AG08395 (cell line): ENCODE measurements around the gene SPATA13.

Experiments
- DNase-seq: peaks from one replicate; pipeline ENCODE4 v3.0.0; 2012; ENCODE audit warnings: mixed read lengths, low spot score

Gene SPATA13

GRCh38 chr13:24141333-24141910 lies 19.1 kb upstream of the SPATA13 start:
- no peak for DNase-seq

- no peak for DNase-seq
Measured at GRCh38 chr13:24142453-24142852, 18.1 kb upstream of the SPATA13 start.

GRCh38 chr13:24142886-24143285 lies 17.6 kb upstream of the SPATA13 start:
- DNase-seq: no peak

GRCh38 chr13:24145240-24145639 lies 15.3 kb upstream of the SPATA13 start:
- DNase-seq: no peak

GRCh38 chr13:24145674-24146073 lies 14.8 kb upstream of the SPATA13 start:
- no peak for DNase-seq

- no peak for DNase-seq
Measured at GRCh38 chr13:24146961-24147569, 13.5 kb upstream of the SPATA13 start.

GRCh38 chr13:24147570-24147963 lies 13.0 kb upstream of the SPATA13 start:
- DNase-seq: no peak

- peak; percentile 98 for DNase-seq
Measured at GRCh38 chr13:24148414-24149235, 11.9 kb upstream of the SPATA13 start.

GRCh38 chr13:24149246-24150032 lies 11.1 kb upstream of the SPATA13 start:
- peak; percentile 24 for DNase-seq

- no peak for DNase-seq
Measured at GRCh38 chr13:24150572-24150971, 9.9 kb upstream of the SPATA13 start.

GRCh38 chr13:24151864-24152263 lies 8.7 kb upstream of the SPATA13 start:
- DNase-seq: no peak

- DNase-seq: no peak
Measured at GRCh38 chr13:24152292-24153214, 8.0 kb upstream of the SPATA13 start.

- no peak for DNase-seq
Measured at GRCh38 chr13:24153347-24153746, 7.2 kb upstream of the SPATA13 start.

- DNase-seq: no peak
Measured at GRCh38 chr13:24153979-24154701, 6.4 kb upstream of the SPATA13 start.

- no peak for DNase-seq
Measured at GRCh38 chr13:24159357-24159756, 1.2 kb upstream of the SPATA13 start.

- peak; percentile 21 for DNase-seq
Measured at GRCh38 chr13:24161010-24161775, 673 bp downstream of the SPATA13 start.

- no peak for DNase-seq
Measured at GRCh38 chr13:24161980-24162525, 1.5 kb downstream of the SPATA13 start.

GRCh38 chr13:24162604-24163003 lies 2.1 kb downstream of the SPATA13 start:
- no peak for DNase-seq

GRCh38 chr13:24165746-24166145 lies 5.2 kb downstream of the SPATA13 start:
- DNase-seq: peak; percentile 47

GRCh38 chr13:24166561-24166960 lies 6.0 kb downstream of the SPATA13 start:
- no peak for DNase-seq
